ENCODE data around the gene KRTAP12-3. TPM values are rescaled to one million over a fixed set of nuclear protein-coding genes. Genes with fewer than 3 reads are reported as not detected.

The KRTAP12-3 gene
- total and polyA plus RNA-seq, 4 donors = not detected

DNA sequence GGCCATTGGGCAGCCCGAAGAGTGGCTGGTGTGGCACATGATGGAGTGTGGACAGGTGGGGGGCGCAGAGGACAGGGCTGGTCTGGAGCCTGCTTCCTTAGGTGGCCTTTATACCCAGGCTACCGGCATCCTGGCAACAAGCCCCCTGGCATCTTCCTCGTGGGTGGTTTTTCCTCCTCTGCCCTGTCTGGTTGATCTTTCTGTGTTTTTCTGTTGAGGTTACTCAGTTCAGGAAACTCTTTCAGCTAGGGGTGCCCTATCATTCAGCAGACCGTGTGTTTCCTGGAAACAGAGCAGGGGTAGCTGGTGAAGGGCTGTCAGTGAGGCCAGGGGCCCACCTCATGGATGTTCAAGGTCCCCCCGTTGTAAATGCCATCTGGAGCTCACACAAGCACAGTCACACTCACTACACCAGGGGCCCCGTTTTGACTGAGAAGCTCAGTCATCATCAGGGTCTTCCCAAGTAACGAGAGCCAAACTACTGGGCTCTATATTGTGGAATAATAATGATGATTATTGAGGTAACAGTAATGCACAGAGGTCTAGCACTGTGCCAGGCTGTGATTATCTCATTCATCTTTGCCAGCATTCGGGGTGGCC lies 3.1 kb upstream of the KRTAP12-3 start, which contains the start of gene KRTAP12-4:
Gene KRTAP12-4 (minus strand): TSS at position 84 of the 600 bp plus-strand sequence. CDS start 45 bp downstream, at position 39.
- H3K4me1 ChIP-seq (ENCODE audit: control insufficient read depth in 4 of 4, insufficient read depth in 4 of 4, low read length in 3 of 4) = no peaks in the 10 kb centered on the region
- WGBS = 71% methylated on average over 9 of the region's 9 CpGs

More for the DNA sequence above, 3.1 kb upstream of the KRTAP12-3 start, which contains the start of gene KRTAP12-4:
- Histone ChIP-seq H3K27me3 (ENCODE audit: control insufficient read depth in 4 of 4, insufficient read depth in 4 of 4, low read length in 3 of 4) (no peaks in the 10 kb centered on the region), H3K36me3 (ENCODE audit: control insufficient read depth in 4 of 4, insufficient read depth in 3 of 4, low read depth in 1 of 4, low read length in 3 of 4) (no peaks in the 10 kb centered on the region), H3K9ac (ENCODE audit: low read depth in 1 of 2, low read length in 2 of 2) (no peak within 1 kb of the TSS), H3K27ac (ENCODE audit: low read depth in 1 of 2, low read length in 2 of 2) (peak within 1 kb of the TSS in 1 of 2 donors; percentile 3), H3K4me3 (ENCODE audit: low read depth in 1 of 3, low read length in 3 of 3) (no peak within 1 kb of the TSS), H3K9me3 (ENCODE audit: control insufficient read depth in 4 of 4, low read length in 3 of 4) (peaks cover 0 to 5% (median 0%) of the 10 kb centered on the region in 4 donors)
- no peak for DNase-seq (ENCODE audit: low spot score)
- TF ChIP-seq TAF1 (conservative IDR thresholded peaks at IDR 0.05) = no peak
- no peak for TF ChIP-seq HNF4A (conservative IDR thresholded peaks at IDR 0.05)
- TF ChIP-seq ZBTB33 (IDR thresholded peaks at IDR 0.05) = no peak
- no peak for TF ChIP-seq RXRA (IDR thresholded peaks at IDR 0.05)
- TF ChIP-seq GABPA (IDR thresholded peaks at IDR 0.05 in 1 of 2, conservative IDR thresholded peaks at IDR 0.05 in 1 of 2) = no peak
- no peak for TF ChIP-seq FOXA2 (IDR thresholded peaks at IDR 0.05)
- TF ChIP-seq FOXA1 (IDR thresholded peaks at IDR 0.05) = no peak
- TF ChIP-seq, protein P1, sequence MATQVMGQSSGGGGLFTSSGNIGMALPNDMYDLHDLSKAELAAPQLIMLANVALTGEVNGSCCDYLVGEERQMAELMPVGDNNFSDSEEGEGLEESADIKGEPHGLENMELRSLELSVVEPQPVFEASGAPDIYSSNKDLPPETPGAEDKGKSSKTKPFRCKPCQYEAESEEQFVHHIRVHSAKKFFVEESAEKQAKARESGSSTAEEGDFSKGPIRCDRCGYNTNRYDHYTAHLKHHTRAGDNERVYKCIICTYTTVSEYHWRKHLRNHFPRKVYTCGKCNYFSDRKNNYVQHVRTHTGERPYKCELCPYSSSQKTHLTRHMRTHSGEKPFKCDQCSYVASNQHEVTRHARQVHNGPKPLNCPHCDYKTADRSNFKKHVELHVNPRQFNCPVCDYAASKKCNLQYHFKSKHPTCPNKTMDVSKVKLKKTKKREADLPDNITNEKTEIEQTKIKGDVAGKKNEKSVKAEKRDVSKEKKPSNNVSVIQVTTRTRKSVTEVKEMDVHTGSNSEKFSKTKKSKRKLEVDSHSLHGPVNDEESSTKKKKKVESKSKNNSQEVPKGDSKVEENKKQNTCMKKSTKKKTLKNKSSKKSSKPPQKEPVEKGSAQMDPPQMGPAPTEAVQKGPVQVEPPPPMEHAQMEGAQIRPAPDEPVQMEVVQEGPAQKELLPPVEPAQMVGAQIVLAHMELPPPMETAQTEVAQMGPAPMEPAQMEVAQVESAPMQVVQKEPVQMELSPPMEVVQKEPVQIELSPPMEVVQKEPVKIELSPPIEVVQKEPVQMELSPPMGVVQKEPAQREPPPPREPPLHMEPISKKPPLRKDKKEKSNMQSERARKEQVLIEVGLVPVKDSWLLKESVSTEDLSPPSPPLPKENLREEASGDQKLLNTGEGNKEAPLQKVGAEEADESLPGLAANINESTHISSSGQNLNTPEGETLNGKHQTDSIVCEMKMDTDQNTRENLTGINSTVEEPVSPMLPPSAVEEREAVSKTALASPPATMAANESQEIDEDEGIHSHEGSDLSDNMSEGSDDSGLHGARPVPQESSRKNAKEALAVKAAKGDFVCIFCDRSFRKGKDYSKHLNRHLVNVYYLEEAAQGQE (IDR thresholded peaks at IDR 0.05) = no peak
- TF ChIP-seq SP1 (IDR thresholded peaks at IDR 0.05) = no peak
- TF ChIP-seq CTCF (IDR thresholded peaks at IDR 0.05; ENCODE audit: low read depth, low read length, missing input control) = no peak
- no peak for TF ChIP-seq YY1 (IDR thresholded peaks at IDR 0.05)
- no peak for TF ChIP-seq JUND (IDR thresholded peaks at IDR 0.05)
- TF ChIP-seq, protein P2, sequence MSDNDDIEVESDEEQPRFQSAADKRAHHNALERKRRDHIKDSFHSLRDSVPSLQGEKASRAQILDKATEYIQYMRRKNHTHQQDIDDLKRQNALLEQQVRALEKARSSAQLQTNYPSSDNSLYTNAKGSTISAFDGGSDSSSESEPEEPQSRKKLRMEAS (IDR thresholded peaks at IDR 0.05) = no peak
- TF ChIP-seq HNF4G (IDR thresholded peaks at IDR 0.05) = no peak
- TF ChIP-seq NR2F2 (IDR thresholded peaks at IDR 0.05) = no peak
- no peak for TF ChIP-seq ATF3 (IDR thresholded peaks at IDR 0.05)
- no peak for TF ChIP-seq EGR1 (IDR thresholded peaks at IDR 0.05; ENCODE audit: low read depth in 2 of 2)

Measured in liver (tissue), 9 donors.